GM19372 (cell line): ENCODE results near the gene PPP2R2C.

Experiments
- ATAC-seq: cut with Tn5 transposase; IDR thresholded peaks from one replicate; pipeline ENCODE4 v1.9.1; 2021; ENCODE audit warnings: mild to moderate bottlenecking, low read depth, moderate library complexity; ENCODE audit not compliant: unreplicated experiment

The PPP2R2C gene

DNA sequence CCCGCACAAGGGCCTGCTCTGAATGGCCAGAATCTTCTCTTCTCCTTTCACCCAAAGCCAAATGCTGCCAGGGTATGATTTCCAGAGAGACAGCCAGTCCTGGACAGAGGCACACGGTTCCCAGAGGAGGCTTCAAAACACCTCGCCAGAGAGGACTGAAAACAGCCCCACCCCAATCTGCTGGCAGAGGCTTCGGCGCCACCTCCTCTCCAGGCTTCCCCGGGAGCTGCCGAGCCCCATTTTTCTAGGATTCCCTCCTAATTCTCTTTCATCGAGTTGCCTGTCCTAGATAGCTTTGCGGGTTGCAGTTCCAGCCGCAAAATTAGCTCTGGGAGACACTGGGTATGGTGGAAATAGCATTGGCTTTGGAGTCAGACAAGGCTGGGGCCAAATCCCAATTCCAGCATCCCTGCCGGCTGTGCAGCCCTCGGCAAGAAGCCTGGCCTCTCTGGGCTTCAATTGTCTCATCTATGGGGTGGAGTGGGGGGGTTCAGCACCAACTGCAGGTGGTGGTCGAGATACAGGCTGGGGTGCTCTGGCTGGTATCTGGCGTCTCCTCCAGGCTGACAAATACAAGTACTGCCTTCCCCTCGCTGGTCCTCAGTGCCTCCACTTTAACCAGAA, 22.6 kb downstream of the PPP2R2C start:
- ATAC-seq: no peak

DNA sequence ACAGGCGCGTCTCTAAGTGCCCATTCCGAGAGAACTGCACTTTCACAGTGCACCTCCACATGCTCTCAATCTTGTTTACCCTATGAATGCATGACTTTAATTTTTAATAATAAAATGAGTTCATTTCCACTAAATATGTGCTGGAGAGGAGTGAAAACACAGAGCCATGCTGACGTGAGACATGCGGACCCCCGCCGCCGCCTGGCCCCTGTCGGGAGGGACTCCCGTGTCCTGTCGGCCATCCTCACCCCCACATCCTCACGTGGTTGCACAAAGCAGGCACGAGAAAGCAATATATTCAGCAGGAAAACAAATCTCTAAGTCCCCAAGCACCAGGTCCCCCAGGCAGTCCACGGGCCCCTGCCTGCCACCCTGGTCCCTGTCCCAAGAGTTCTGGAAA, 23.1 kb downstream of the PPP2R2C start:
- ATAC-seq: no peak

DNA sequence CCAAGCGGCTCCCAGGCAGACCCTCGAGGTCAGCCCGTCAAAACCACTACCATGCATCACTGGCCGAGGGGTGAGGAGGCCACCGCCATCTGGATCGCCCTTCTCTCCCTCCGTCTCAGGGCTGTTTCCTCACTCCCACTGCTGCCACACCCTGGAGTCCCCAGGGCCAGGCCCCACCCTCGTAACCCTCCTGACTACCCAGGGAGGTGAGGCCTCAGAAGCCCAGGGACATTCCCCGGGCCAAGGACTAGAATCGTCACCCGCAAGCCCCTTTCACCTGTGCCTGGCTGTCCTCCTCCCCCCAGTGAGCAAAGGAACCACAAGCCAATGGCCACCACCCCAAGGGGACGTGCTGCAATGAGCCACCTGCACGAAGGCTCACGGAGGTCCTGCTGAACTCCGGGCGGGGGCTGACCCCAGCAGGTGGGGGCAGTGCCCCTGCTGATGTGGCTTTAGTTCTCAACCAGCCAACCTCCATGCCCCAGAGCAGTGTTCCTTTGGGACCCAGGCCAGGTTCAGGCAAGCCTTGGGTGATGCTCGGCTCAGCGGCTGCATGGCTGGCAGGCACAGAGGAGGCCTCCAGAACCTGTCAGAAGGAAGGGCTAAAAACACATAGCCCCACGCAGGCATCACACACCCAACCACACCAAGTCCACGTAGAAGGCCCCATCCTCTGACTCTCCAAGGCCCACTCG, 23.8 kb downstream of the PPP2R2C start:
- ATAC-seq: no peak

DNA sequence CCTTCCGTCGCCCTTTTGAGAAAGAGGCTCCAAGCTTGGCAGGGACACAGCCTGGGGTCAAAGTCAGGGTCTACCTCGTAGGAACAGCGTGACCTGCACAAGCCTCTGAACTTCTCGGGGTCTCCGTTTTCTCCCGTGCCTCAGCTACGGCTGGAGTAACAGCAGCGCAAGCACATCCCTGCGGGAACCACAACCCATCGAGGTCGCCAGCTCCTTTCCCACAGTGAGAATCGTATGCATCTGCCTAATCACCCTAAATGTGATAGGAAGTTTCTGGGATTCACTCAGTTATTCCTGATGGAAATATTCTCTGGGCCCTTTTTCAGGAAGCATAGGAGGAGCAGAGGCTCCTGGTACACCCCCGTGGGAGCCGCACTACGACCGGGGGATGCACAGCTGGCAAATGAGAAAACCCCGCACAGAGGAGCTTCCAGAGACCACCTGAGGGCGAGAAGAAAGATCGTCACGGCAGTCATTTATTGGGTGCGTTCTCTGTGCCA, 24.7 kb downstream of the PPP2R2C start:
- ATAC-seq: no peak

DNA sequence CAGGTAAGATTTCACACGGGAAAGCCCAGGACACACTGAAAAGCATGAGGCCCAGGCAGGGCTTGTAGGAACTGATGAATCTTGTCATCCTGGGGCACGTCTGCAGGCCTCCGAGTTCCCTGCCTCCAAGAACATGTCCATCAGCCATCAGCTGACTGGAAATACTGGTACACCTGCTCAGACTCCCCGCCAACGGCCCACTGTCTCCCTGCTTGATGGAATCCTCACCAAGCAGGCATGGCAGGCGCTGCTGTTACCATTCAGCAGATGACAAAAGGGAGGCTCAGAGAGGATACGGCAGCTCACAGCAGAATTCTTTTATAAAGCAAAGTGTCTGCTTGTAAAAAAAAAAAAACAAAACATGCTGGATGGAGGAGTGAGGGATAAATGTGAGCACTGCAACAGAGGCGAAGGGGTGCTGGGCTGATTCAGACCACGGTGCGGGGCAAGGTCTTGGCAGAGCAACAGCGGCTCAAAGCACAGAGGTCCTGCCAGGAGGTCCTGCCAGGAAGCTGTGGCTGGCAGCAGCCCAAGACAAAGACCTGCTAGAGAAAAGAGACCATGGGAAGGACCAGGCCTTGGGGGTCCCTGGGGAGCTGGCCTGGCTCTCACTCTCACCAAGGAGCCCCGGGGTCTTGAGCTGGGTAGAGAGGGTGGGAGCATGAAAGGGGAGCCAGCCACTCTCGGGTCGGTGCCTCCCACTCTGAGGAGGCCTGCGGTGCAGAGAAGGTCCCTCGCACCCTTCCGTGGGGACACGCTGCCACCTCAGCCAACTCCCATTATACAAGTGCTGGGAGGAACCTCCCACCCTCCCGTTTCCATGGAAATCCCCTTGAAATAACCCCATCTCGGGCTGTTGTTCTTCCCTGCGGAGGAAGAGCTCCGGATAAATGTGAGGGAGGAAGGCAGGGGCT, 25.6 kb downstream of the PPP2R2C start:
- ATAC-seq: no peak

DNA sequence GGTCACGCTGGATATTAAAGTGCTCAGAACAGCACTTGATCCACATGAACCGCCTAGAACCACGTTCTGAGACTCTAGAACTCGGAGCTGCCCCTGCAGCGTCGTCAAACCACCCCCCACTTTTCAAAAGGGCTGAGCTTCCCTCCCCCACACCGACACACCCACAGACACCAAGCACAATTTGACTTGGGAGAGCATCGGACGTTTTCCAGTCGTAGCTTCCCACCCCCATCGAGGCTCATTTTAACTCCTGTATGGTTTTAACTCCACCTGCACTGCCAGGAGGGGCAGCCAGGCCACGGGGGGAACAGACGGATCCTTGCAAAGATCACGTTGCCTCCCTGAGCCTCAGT, 26.3 kb downstream of the PPP2R2C start:
- no peak for ATAC-seq

DNA sequence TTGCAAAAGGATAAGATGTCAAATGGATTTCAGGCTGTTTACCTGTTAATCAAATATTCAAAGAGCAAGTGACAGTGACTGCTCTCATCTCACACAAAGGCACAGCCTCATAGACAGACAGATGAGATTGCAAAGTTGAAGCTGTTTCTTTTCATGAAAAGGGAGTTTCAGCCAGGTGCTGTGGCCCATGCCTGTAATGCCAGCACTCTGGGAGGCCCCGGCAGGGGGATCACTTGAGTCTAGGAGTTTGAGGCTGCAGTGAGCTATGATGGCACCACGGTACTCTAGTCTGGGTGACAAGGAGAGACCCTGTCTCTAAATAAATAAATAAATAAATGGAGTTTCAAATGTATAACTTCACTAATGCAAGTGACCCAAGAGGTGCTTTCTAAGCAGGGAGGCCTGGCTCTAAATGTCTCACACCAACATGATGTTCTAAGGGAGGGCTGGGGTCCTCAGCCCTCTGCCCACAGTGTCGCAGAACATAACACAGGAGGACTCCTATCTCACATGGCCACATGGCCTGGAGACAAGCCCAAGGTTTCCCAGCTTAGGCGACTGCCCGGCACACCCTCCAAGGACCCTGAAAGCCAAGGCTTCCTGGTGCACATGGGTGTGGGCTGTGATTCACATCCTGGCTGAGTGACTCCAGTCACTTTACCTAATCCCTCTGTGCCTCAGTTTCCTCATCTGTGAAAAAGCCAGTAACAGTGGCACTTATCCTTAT, 26.8 kb downstream of the PPP2R2C start:
- ATAC-seq: no peak

DNA sequence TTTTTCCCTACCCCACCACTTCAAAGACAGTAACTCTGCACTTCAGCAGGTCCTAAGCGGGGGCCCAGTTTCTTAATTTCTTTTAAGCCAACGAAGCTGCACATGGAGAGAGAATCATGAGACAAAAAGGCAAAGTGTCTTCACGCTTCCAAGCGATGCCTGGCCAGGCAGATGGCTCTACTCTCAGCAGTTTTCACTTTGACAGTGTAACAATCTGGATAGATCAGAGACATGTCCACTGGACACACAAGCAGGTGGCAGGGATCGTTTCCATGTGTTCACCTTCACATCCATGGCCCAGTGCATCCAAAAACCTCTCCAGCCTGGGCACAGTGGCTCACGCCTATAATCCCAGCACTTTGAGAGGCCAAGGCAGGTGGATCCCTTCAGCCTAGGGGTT, 27.8 kb downstream of the PPP2R2C start:
- no peak for ATAC-seq

DNA sequence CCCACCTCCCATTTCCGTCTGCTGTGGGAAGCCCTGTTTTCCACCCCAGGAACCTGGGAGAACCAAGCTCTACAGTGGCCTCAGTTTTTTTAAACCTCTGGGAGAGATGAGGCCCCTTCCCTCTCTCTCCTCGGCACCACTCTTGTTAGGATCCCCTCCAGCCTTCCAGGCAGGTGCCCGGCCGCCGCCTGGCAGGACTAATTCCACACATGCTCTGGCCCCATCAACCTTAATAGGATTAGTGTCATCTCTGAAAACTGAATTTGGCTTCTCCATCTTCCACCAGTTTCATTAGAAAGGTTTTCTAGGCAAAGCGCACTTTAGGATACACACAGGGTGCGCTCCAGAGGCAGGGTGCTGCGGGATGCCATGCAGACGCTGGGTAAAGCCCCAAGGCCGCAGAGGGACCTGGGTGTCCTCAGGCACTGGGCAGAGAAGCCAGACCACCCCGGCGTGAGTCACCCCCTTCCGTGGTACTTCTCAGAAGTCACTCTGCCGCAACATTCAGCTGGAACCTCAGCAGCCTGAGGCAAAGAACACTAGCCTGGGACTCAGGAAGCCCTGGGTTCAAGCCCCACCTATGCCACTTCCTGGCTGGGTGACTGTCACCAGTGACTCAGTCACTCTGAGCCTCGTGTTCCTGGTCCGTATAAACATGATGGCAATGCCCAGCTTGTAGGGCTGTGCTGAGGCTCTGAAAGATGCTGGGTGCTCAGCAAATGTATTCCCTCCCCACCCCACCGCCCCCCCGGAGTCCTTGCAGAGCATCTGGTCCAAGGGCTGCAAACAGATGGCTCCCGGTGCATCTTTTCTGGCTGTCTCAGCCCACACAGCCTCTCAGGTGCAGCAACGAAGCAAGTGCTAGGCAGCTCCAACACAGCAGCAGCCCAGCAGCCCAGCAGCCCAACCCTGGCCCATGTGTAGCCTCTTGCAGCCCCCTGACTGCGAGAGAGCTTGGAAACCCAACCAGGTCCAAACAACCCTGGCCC, 29.1 kb downstream of the PPP2R2C start:
- no peak for ATAC-seq

DNA sequence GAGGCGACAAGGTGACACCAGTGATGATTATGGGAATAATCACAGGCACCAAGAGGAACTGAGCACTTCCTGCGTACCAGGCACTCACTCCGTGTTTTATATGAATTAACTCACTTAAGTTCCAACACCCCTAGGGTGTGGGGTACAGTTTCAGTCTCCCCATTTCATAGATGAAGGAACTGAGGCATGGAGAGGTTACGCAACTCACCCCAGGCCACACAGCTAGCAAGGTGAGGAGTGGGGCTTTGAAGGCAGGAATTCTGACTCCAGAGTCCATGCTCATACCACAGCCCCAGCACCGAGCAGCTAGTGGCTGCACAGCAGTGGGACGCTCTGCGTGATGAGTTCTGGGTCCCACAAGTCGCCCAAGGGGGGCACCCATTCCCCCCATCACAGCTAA, 29.9 kb downstream of the PPP2R2C start:
- ATAC-seq: no peak

DNA sequence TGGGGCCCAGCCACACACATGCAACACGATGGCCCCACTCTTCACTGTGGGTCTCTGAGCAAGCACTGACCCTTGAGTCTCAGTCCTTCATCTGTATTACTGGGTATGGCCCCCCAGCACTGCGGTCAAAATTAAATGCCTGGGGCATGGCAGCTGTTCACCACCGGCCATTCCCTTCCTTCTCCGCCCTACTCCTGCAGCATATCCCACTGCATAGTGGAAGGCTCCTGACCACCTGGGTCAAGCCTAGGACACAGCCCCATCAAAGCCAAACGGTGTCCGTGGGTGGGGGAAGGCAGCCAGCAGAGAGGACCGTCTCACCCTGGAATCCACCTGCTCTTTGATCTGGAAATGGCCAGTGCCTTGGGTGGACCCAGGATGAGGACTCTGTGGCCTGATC, 30.7 kb downstream of the PPP2R2C start:
- ATAC-seq: no peak

DNA sequence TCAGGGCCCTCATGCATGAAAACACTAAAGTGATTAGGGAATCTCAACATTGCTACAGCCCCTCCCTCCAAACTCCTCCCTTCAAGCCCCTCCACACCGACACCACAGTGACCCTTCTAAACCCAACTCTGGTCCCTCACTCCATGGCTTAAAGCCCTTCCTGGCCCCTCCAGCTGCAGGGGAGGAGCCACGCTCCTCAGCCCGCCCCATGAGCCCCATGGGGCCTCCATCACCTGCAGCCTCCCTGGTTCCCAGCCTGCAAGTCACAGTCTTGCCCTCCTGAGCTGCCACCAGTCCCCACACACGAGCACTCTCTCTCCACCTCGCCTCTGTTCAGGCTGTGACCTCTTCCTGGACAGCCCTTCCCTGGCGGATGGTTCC, 31.2 kb downstream of the PPP2R2C start:
- ATAC-seq: no peak

DNA sequence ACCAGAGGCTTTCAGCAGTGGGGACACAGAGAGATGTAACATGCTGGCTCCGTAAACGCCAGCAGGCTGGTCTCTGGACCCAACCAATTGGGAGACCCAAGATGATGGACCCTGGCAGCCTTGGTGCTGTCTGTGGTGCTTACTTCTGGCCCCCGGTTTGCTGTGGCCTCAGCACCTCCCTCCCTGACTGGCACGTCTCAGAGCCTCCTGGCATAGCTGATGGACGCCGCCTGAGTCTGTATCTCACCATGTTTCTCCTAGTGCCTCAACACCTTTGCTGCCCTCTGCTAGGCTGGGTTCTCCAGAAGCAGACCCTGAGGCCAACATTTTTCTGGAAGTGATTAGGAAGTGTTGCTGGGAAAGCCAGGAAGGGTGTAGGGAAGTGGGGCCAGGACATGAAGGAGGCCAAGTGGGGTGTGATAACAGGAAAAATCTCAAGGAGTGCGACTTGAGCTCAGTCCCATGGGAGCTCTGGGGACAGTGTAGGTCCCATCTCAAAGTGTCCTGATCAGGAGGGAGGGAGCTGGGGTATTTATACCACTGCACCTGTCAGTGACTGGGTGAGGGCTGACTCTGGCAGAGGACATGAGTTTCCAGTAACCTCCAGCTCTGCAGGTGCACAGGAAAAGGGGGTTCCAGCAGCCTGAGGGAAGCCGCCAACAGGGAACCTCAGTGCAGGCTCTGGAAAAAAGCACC, 31.8 kb downstream of the PPP2R2C start:
- no peak for ATAC-seq

DNA sequence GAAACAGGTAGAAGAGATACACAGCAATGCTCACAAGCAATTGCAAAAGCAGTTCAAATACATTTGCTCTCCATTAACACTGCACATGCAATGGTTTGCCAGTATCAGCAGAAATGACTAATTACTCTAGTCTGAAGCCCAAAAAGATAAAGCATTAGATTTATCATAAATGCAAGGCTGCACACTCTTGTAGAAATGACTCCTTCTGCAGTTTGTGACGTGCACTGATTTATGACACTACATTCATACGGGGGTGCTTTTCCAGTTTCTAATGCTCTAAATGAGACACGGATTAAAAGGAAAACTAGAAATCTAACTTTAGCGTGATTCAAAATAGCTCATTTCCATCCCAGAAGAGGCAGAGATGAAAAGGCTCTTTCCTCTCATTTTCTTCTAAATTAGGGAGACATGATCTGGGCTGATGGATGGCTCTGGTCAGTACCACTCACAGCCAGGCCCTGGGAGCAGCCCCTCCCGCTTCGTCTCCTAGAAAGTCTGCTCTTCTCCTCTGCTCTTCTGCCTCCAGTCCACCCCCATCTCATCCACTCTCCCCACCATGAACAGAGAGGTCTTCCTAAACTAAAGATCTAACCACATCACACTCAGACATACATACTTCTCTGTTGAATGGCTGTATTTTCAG, 33.2 kb downstream of the PPP2R2C start:
- ATAC-seq: no peak

DNA sequence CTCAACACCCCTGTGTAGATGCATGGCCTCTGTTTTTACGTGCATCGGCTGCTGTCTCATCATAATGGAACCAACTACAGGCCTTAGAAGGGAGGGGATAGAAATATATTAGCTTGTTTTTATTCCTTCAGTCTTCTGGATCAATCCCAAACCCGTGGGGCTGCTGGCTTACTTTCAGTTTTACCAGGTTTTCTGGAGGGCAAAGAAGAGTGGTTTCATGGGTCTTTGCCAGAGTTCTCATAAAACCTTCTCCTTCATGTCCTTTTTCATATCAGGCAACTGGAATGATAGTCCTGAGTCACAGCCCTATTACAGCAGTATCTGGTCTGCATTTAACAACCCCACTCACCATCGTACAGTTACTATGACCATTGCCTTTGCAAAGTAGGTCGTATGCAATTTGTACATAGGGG, 34.6 kb downstream of the PPP2R2C start:
- ATAC-seq: no peak

DNA sequence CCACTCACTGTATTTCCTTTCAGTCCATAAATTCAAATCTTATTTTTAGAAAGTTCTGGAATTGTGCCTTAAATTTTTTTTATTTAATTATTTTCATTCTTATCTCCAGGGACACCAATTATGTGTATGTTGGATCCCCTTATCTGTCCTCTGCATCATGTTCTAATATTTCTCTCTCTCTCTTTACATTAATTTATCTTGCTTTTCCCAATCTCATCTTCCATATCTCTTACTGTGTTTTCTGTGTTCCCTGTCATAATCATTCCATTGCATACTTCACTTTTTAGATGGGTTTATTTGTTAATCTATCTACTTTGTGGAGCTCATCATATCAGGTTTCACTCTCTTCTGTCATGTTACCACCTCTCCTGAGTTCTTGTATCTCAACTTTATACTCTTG, 37.4 kb downstream of the PPP2R2C start:
- ATAC-seq: no peak

DNA sequence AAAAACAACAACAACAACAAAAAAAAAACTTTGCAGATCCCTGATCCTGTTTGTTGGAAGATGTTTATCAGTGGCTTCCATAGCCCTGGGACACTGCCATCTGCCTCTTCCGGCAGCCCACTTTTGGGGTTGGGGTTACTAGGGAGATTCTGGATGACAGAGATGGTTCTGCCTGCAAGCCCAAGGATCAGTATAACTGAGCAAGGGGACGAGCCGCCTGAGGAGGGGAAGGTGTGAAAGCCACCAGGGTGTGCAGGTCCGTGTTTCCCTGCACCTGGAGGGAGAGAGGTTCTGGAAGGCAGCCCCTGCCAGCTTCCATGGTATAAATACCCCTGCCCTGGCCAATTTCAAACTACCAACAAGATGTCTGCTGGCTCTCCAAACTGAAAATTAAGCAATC, 41.5 kb downstream of the PPP2R2C start:
- no peak for ATAC-seq

DNA sequence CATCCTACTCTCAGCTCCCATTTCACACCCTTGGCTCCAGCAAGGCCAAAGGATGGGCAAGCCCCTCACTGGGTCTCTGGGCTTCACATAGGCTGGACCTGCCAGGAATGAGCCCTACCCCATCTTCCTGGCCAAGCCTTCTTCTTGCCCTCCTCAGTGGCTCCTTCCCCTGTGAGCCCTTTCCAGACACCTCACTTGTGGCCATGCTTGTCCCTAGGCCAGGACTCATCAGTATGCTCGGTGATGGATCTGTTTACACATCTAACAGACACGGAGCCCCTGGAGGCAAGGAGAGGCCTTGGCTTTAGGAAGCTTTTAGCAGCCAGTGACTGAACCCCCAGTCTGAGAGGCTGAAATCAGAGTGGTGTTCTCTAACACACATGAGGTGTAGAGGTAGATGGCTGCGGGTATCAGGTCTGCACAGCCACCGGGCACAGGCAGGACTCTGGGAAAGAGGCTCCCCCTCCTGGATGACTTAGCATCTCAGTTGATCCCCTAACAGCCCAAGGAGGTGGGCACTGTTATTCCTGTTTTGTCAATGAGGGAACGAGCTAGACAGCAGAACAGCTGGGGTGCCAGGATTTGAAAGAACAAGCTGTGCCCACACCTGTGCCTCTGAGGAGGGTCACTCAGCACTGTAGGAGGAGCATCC, 44.8 kb downstream of the PPP2R2C start:
- no peak for ATAC-seq
